ENCODE measurements around the gene YIPF1.
"Not testable (repeated sequence)": the region's sequence is repeated elsewhere in the genome, so short reads cannot be mapped to it uniquely, and the experiment has no call there.

YIPF1 gene

DNA sequence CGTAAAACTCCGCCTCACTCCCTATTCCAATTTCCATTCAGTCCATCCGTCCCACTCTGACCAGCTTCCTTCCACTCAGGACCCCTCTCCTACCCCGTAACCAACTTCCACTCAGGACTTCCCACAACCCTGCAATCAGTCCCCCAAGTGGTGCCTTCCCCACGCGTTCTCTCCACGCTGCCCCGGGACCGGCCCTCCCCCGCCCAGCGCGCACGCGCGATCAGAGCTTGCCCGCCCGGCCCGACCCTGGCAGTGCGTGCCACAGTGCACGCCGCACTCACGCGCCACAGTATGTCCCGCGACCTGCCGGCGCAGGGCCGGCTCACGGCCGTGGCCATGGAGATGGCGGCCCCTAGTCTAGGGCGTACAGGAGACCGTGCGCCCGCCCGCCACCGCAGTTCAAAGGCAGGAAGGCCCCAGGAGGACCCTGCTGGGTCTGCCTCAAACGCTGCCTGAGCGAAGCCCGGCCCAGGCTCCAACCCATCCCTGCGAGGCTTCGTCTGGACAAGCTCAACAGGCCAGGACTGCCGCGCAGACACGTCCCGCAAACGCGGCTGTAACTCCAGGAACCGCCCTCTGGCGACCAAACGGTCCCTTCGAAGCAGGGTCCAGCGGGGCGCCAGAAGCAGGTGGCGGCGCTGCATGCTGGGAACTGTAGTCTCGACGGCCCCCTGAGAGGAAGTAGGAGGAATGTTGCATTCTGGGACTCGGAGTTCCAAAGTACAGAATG lies 51.5 kb downstream of the YIPF1 start, which contains the start of gene NDC1:
TSS of gene NDC1 (minus strand) at position 373 of the 730 bp plus-strand sequence. CDS start at position 338, 35 bp downstream.
- DNase-seq (ENCODE audit: low read depth): peak; percentile 96

DNA sequence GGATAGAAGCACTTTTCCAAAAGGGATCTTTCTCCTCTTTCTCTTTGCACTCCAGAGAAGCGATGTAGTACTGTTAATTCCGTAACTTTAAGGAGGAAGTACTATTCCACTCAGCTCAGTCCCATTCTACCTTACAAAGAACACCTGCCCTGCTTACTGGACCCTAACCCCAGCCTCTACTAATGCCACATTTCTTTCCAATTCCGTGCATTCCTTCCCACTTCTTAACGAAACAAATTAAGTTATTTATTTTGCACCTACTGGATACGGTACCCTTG lies 52.0 kb downstream of the YIPF1 start:
- peak; percentile 6 for DNase-seq (ENCODE audit: low read depth)

GRCh38 chr1:53835491-53835890 lies 54.1 kb downstream of the YIPF1 start:
- DNase-seq (ENCODE audit: low read depth): peak; percentile 64

DNA sequence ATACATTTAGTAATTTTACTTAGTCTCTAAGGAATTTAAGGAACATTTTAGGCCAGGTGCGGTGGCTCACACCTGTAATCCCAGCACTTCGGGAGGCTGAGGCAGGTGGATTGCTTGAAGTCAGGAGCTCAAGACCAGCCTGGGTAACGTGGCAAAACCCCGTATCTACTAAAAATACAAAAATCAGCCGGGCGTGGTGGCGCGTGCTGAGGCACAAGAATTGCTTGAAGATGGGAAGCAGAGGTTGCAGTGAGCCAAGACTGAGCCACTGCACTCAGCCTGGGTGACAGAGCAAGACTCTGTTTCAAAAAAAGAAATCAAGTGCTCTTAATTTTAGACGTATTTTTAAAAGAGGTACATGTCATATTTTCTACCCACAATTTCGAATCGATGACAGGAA lies 54.8 kb downstream of the YIPF1 start:
- DNase-seq (ENCODE audit: low read depth): no peak

GRCh38 chr1:53833393-53833792 lies 56.2 kb downstream of the YIPF1 start:
- no peak for DNase-seq (ENCODE audit: low read depth)

GRCh38 chr1:53826367-53826766 lies 63.2 kb downstream of the YIPF1 start:
- peak; percentile 15 for DNase-seq (ENCODE audit: low read depth)

DNA sequence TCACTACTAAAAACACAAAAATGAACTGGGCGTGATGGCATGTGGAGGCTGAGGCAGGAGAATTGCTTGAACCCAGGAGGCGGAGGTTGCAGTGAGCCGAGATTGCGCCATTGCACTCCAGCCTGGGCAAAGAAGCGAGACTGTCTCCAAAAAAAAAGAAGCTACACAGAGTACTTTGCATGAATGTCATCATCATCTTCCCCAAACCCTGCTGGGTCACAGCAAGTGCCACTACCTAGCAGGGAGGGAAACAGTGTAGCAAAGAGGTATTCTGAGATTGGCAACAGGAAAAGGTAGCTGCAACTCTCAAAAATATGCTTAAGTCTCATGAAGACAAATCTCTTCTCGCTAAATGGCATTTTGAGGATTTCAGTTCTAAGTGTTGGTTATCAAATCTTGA lies 64.3 kb downstream of the YIPF1 start:
- no peak for DNase-seq (ENCODE audit: low read depth)

DNA sequence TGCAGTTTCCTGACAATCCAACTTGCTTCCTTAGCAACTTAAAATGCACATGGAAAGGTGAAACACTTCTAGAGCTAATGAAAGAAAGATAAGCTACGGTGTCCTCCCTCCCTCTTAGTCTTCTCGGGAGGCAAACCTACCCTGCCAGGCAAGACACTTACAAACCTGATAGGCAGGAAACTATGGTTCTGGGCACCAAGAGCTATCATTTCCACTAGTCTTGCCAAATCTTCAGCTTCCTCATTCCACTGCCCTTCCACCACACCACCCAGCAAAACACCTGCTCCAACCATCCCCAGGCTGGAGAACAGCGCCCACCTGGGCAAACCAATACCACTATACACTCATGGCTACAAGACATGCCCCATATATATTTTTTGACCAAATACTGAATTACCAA lies 66.7 kb downstream of the YIPF1 start:
- no peak for DNase-seq (ENCODE audit: low read depth)

DNA sequence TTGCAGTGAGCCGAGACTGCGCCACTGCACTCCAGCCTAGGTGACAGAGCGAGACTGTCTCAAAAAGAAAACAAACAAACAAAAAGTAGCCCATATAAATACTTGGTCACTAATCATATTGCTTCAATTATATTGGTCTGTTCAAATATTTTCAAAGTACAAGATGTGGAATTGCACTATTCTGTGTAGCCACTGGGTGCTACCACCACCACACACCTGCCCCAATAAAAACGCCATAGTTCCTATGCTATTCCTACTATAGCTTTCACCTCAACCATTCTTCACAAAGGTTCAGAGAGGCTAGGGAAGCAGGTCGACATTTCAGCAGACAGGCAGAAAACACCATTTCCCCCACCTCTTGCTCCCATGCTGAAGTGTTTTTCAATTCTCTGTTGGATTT lies 68.2 kb downstream of the YIPF1 start:
- DNase-seq (ENCODE audit: low read depth): no peak

DNA sequence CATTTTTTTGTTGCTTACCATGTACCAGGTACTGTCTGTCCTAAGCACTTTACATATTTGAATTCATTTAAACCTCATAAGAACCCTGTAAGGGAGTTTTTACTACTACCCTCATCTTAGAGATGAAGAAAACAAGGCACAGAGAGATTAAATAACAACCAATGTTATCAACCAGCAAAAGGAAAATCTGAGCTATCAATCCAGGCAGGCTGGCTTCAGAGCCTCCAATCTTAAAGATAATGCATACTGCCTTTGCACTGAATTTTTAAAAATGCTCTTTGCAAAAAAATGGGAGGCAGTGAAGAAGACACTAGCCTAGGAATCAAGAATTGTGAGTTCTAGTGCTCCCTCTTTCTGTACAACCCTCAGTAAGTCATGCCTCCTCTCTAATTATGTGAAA lies 70.2 kb downstream of the YIPF1 start:
- no peak for DNase-seq (ENCODE audit: low read depth)

GRCh38 chr1:53816584-53816983 lies 73.0 kb downstream of the YIPF1 start:
- DNase-seq (ENCODE audit: low read depth): not testable (repeated sequence)

DNA sequence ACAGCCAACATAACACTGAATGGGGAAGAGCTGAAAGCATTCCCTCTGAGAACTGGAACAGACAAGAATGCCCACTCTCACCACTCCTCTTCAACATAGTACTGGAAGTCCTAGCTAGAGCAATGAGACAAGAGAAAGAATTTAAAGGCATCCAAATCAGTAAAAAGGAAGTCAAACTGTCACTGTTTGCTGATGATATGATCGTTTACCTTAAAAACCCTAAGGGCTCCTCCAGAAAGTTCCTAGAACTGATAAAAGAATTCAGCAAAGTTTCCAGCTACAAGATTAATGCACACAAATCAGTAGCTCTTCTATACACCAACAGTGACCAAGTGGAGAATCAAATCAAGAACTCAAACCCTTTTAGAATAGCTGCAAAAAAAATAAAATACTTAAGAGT lies 74.1 kb downstream of the YIPF1 start:
- DNase-seq (ENCODE audit: low read depth): not testable (repeated sequence)

GRCh38 chr1:53811414-53811851 lies 78.2 kb downstream of the YIPF1 start:
- DNase-seq (ENCODE audit: low read depth): no peak

DNA sequence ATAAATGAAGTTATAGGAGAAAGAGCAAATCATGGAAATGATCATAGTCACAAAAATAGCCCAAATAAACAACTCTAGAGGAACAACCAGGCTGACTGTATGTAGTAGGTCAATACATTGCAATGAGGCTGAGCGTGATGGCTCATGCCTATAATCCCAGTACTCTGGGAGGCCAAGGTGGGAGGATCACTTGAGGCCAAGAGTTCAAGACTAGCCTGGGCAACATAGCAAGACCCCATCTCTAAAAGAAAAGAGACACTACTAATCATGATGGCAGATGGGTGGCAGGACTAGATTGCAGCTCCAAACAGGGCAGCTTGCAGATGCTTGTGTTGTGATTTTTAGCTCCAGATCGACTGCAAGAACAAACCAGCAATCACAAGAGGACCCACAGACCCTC lies 79.1 kb downstream of the YIPF1 start:
- DNase-seq (ENCODE audit: low read depth): no peak

DNA sequence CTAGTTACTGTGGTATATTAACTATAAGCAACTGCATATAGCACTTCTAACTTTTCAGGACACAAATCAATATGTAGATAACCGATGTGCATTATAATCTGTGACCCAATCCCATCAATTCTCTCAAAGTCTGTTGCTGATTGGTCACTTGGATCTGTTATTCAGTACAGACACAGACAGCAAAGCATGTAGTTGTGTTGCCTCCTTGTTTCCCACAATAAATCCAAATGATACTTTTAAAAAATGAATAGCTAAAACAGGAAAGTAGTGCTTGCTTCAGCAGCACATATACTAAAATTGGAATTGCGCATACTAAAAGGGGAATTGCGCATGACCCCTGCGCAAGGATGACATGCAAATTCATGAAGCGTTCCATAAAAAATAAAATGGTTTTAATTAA lies 79.6 kb downstream of the YIPF1 start:
- DNase-seq (ENCODE audit: low read depth): no peak

DNA sequence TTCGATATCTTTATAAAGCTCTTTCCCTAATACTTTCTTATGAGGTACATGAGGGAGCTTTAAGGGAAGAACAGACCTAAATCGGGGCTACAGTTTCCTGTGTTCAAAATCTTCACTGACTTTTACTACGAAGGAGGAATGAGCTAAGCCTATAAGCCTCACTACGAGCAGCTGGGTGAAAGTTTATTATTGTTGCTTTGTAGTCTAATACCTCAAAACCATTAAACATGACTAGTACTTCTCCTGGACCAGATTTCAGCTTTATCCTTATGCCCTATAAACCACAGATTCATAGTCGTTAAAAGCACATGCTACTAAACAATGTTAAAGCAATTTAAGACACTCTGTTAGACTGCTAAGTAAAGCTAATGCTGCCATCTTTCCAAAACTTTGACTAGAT lies 81.7 kb downstream of the YIPF1 start:
- peak; percentile 43 for DNase-seq (ENCODE audit: low read depth)

DNA sequence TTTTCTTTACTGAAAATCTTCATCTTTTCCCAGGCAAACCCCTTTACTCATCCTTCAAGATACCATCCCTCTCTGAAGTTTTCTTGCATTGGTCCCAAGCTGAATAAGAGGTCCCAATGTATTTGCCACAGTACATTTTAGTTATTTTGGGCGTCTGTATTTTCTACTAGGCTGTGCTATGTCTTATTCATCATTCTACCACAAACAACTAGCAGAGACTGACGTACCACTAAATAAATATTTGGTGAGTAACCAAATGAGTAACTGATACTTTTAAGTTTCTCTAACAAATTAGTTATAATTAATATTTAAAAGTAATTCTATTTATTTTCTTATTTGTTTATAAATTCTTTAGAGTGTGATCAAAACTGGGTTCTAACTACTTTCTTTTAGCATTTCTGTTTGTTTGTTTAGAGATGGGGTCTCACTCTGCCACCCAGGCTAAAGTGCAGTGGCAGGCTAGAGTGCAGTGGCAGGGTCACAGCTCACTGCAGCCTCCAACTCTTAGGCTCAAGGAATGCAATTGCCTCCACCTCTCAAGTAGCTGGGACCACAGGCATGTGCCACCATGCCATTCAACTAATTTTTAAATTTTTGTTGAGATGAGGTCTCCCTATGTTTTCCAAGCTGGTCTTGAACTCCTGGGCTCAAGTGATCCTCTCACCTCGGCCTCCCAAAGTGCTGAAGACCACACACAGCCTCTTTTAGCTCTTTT lies 84.6 kb downstream of the YIPF1 start:
- peak; percentile 28 for DNase-seq (ENCODE audit: low read depth)

DNA sequence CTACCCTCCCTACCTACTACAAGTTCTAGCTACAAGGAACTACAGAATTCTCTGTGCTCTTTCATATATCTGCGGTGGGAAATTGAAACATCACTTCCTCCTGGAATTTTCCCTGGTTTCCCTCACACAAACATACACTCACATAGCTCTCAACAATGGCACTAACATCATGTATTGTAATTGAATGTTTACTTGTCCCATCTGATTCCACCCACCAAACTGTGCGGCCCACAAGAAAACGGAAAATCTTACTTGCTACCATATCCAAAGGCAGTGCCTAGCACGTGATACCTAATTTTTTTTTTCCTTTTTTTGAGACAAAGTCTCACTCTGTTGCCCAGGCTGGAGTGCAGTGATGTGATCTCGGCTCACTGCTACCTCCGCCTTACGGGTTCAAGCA lies 85.4 kb downstream of the YIPF1 start:
- DNase-seq (ENCODE audit: low read depth): no peak
